COLO668 (cell line): Measurements from ENCODE around the gene FCHO2.

Source experiments
- DNase-seq: peaks from one replicate; lab custom pipeline; 2025; ENCODE audit not compliant: unreplicated experiment; lab: John Stamatoyannopoulos, UW

The FCHO2 gene

GRCh38 chr5:73132759-73133158 lies 176.9 kb downstream of the FCHO2 start:
- DNase-seq, result no peak

GRCh38 chr5:73135021-73135420 lies 179.2 kb downstream of the FCHO2 start:
- no peak for DNase-seq

- DNase-seq, result peak; percentile 17
Observed at GRCh38 chr5:73135429-73136054, 179.7 kb downstream of the FCHO2 start.

- DNase-seq, result no peak
Observed at GRCh38 chr5:73136055-73136562, 180.3 kb downstream of the FCHO2 start.

- DNase-seq, result no peak
Observed at GRCh38 chr5:73137563-73138530, 182.0 kb downstream of the FCHO2 start.

GRCh38 chr5:73139485-73139884 lies 183.6 kb downstream of the FCHO2 start:
- DNase-seq, result no peak
